ENCODE results near the gene UQCRC1.

The UQCRC1 gene

GRCh38 chr3:48628277-48629017 lies 19.0 kb upstream of the UQCRC1 start:
- TF ChIP-seq, protein P1, sequence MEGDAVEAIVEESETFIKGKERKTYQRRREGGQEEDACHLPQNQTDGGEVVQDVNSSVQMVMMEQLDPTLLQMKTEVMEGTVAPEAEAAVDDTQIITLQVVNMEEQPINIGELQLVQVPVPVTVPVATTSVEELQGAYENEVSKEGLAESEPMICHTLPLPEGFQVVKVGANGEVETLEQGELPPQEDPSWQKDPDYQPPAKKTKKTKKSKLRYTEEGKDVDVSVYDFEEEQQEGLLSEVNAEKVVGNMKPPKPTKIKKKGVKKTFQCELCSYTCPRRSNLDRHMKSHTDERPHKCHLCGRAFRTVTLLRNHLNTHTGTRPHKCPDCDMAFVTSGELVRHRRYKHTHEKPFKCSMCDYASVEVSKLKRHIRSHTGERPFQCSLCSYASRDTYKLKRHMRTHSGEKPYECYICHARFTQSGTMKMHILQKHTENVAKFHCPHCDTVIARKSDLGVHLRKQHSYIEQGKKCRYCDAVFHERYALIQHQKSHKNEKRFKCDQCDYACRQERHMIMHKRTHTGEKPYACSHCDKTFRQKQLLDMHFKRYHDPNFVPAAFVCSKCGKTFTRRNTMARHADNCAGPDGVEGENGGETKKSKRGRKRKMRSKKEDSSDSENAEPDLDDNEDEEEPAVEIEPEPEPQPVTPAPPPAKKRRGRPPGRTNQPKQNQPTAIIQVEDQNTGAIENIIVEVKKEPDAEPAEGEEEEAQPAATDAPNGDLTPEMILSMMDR (conservative IDR thresholded peaks at IDR 0.05; ENCODE audit: low read depth, low read length) = no peak
- no peak for DNase-seq (ENCODE audit: low read depth)
- H3K4me3 ChIP-seq (ENCODE audit: low read depth, low read length) = no peak overlapping the region

DNA sequence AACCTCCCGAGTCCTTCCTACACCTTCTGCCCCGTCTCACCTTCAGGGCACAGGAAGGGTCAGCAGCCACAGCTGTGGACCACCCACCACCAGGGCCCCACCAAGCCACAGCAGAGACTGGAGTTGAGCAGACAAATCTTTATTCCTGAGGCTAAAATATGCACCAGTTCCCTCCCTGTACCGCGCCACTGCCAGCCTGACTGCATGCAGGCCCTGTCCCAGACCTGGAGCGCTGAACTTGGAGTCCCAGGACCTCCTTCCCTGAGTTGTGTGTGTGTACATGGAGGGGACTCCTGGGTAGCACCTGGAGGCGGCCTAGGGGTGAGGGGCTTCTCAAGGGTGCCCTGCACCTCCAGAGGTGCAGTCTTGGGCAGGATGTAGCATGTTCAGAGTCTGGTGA lies 16.2 kb upstream of the UQCRC1 start:
- H3K4me3 ChIP-seq (ENCODE audit: low read depth, low read length) = no peak overlapping the region
- DNase-seq (ENCODE audit: low read depth) = no peak
- TF ChIP-seq, protein P1 (conservative IDR thresholded peaks at IDR 0.05; ENCODE audit: low read depth, low read length) = no peak

DNA sequence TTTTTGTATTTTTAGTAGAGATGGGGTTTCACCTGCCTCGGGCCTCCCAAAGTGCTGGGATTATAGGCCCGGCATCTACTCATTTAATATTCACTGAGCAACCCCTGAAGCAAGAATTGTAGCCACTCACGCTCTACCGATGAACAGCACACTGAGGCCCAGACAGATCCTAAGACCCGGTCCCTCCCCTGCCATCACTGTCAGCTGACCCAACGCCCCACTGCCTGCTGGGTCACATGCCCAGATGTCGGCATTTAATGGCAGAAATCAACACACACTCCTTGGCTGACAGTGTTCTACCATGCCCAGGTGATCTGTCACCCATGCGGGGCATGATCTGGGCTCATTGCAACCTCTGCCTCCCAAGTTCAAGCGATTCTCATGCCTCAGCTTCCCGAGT lies 15.3 kb upstream of the UQCRC1 start:
- DNase-seq (ENCODE audit: low read depth) = no peak
- TF ChIP-seq, protein P1 (conservative IDR thresholded peaks at IDR 0.05; ENCODE audit: low read depth, low read length) = no peak
- H3K4me3 ChIP-seq (ENCODE audit: low read depth, low read length) = no peak overlapping the region

GRCh38 chr3:48623851-48624547 lies 14.6 kb upstream of the UQCRC1 start:
- TF ChIP-seq, protein P1 (conservative IDR thresholded peaks at IDR 0.05; ENCODE audit: low read depth, low read length) = no peak
- H3K4me3 ChIP-seq (ENCODE audit: low read depth, low read length) = no peak overlapping the region
- no peak for DNase-seq (ENCODE audit: low read depth)

DNA sequence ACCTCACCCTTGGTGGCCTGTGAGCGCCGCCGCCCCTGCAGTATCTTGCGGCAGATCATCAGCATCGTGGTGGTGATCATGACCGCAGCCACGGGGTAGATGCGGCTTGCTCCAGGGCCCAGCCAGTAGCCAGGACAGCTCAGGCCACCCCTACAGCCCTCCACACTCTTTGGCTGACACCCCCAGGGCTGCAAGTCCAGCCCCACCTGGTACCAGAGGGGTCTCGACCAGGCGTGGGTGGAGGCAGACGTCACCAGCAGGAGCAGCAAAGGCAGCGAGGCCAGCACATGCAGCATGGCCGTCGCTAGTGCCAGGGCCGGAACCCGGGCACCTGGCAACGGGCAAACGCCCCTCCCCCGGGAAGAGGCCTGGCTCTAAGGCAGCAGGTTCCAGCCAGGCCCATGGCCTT lies 12.0 kb upstream of the UQCRC1 start, which contains the start of gene TMEM89:
TMEM89 (minus strand) TSS at position 309 of the 409 bp plus-strand sequence; CDS start at position 296, 13 bp downstream.
- TF ChIP-seq, protein P1 (conservative IDR thresholded peaks at IDR 0.05; ENCODE audit: low read depth, low read length) = no peak
- no peak for DNase-seq (ENCODE audit: low read depth)
- H3K4me3 ChIP-seq (ENCODE audit: low read depth, low read length) = no peak within 1 kb of the TSS

GRCh38 chr3:48619541-48620524 lies 10.4 kb upstream of the UQCRC1 start:
- TF ChIP-seq, protein P1 (conservative IDR thresholded peaks at IDR 0.05; ENCODE audit: low read depth, low read length) = no peak
- no peak for DNase-seq (ENCODE audit: low read depth)
- no peak overlapping the region for H3K4me3 ChIP-seq (ENCODE audit: low read depth, low read length)

Data from choroid plexus epithelial cell (primary cell).